ENCODE results near the gene ITGB3.
"Not testable (repeated sequence)": the region's sequence is repeated elsewhere in the genome, so short reads cannot be mapped to it uniquely, and the experiment has no call there.

Gene ITGB3

DNA sequence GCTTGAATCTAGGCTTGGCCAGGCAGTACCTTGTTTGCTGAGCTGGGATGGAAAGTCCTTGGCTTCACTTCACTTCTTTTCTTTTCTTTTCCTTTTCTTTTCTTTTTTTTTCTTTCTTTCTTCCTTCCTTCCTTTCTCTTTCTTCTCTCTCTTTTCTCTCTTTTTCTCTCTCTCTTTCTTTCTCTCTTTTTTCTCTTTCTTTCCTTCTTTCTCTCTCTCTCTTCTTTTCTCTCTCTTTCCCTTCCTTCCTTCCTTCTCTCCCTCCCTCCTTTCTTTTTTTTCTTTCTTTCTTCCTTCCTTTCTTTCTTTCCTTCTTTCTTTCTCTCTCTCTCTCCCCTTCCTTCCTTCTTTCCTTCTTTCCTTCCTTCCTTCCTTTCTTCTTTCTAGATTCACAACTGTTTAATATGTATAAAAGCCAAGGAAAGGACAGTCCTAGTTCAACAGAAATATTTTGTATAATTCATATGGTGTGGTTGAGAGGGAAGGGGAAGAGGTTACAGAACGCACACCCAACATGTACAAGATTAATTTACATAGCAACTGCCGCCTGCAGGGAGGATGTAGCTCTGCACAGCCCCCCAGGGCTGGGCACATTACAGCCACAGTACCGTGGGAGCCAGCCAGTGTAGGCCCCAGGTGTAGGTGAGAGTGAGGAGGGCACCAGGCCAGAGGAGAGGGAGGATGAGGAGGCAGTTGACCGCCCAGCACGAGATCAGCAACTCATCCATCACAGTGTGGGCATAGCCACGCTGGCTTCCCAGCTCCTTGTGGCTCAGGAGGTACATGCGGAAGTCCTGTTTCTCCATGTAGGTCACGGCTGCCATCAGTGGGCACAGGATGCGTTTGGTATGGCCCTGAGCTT, 9.7 kb upstream of the ITGB3 start:
- in situ Hi-C loops (cut with MboI; ENCODE audit: low sequenced_read_pairs), result no loop called here

DNA sequence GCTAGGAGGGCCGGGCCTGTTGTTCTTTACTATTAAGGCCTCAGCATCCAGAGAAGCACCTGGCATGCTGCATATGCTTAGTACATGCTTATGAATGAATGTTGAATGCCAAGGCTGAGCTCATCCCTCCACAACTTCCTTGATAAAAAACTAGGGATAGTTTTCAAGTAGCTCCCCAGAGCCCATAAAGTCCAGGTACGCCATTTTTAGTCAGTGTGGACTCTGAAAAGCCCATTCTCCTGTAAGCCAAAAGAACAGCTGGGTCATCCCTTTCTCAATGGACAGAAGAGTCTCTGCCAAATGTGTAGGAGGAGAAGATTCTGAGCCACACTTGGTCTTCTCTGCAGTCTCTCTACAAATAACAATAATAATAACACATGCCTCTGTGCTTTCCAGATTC, 8.9 kb upstream of the ITGB3 start:
- in situ Hi-C loops (cut with MboI; ENCODE audit: low sequenced_read_pairs), result no loop called here

DNA sequence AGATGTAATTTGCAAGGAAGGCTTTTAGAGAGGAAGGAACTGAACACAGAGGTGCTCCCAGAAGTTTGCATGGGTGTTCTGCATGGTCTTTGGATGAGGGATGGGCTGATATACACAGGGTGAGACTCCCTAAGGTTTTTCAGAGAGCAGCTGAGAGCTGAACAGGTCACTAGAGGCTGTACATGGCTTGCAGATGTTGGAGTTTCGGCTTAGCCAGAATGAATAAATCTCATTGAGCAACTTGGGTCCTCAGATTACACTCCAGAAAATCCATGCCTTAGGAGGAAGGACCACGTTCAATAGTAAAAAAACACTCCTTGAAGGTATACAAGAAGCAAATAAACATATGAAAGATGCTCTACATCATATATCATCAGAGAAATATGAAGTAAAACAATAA, 7.5 kb upstream of the ITGB3 start:
- in situ Hi-C loops (cut with MboI; ENCODE audit: low sequenced_read_pairs), result no loop called here

DNA sequence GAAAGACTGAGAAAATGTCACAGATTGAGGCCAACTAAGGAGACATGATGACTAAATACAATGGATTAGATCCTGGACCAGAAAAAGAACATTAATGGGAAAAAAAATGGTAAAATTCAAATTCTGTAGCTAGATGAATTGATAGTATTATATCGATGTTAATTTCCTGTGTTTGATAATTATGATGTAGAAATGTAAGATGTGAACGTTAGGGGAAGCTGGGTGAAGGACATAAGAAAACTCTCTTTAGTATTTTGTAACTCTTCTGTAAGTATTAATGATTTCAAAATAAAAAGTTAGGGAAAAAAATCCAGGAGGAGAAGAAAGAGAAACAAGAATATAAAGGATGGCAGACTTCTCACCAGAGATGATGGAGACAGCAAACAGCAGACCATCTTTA, 2.8 kb upstream of the ITGB3 start:
- in situ Hi-C loops (cut with MboI; ENCODE audit: low sequenced_read_pairs), result no loop called here

DNA sequence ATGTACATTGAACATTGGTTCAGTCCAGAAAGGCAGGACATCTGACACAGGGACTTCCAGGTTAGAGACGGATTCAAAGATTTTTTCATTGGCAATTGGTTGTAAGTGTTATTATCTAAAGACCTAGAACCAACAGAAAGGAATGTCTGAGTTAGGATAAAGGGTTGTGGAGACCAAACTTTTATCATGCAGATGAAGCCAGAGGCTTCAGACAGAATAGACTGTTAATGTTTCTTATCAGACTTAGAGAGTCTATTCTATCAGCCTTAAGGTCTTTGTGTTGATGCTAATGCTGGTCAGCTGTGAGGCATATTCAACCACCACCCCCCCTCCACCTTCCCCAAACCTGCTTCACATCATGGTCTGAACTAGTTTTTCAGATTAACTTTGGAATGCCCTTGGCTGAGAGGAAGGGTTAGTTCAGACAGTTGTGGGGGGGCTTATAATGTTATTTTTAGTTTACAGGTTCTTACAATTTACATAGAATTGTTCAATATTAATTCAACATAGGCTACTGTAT, 2.1 kb upstream of the ITGB3 start:
- in situ Hi-C loops (cut with MboI; ENCODE audit: low sequenced_read_pairs), result no loop called here

DNA sequence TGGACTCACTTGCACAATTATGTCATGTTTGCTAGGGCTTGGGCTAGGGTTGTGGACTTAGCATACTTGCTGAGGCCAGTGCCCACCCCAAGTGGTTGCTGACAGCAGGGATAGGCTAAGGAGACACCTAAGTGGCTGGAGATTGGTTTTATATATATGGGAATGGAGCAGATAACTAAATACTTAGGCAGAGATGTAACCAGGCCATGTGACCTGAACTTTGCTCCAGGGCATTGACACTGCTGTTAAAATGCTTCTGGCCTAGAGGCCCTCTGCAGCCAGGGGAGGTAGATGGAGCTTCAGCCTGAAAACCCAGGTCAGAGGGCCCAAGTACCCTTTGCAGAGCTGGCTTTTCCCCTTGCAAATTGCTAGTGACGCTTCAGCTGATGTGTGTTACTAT, 1.4 kb upstream of the ITGB3 start:
- in situ Hi-C loops (cut with MboI; ENCODE audit: low sequenced_read_pairs), result no loop called here

DNA sequence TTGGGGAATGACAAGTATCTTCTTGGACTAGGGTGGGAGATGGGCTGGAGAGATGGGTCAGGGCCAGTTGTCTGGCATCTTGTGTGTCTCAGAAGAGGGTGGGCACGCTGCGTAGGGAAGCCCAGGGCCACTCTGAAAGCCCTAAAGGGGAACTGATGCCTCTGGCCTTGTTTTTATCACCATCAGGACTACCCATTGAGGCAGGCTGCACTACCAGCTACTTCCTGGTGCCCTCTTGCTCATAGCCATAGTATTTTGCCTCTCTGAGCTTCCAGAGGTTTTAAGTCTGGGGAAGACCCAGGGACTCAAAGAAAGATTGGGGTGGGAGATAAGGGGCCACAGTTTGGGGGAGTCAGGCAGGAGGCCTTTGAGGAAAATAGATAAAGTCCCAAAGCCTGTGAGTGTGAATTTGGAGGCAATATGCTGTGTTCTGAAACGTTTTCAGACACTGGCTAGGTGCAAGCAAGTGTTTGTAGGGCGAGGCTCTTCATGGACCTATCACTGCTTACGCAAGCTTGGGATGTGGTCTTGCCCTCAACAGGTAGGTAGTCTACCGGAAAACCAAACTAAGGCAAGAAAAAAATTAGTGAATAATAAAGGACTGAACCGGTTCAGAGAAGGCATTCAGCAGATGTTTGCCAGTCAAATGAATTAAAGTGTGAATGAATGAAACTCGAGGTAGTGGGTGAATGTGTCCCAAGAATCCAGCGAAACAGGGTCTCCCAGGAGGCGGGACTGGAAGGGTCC, 688 bp upstream of the ITGB3 start:
- in situ Hi-C loops (cut with MboI; ENCODE audit: low sequenced_read_pairs), result no loop called here

DNA sequence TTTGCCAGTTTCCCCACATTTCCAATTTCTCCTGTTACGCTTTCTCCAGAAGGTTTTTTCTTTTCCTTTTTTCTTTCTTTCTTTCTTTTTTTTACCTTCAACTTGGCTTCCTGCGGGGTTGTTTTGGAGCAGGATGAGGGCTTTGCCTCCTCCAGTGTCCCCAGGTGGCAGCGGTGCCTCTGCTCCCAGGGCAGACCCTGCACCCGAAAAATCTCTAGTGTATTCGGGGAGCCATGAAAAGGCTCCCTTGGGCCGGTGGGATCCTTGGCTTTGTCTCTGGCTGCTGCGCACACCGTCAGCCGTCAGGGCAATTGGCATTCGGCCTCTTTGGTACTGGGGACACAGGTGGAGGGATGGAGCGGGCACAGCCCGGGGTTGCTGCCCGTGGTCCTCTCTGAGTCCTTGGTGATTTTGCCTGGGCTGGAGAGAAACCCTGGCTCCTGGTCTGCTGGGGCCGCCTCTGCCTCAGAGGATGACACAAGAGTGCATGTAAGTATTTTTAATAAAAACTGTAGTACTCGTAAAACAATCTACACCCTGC, 846 bp downstream of the ITGB3 start:
- in situ Hi-C loops (cut with MboI; ENCODE audit: low sequenced_read_pairs), result no loop called here

DNA sequence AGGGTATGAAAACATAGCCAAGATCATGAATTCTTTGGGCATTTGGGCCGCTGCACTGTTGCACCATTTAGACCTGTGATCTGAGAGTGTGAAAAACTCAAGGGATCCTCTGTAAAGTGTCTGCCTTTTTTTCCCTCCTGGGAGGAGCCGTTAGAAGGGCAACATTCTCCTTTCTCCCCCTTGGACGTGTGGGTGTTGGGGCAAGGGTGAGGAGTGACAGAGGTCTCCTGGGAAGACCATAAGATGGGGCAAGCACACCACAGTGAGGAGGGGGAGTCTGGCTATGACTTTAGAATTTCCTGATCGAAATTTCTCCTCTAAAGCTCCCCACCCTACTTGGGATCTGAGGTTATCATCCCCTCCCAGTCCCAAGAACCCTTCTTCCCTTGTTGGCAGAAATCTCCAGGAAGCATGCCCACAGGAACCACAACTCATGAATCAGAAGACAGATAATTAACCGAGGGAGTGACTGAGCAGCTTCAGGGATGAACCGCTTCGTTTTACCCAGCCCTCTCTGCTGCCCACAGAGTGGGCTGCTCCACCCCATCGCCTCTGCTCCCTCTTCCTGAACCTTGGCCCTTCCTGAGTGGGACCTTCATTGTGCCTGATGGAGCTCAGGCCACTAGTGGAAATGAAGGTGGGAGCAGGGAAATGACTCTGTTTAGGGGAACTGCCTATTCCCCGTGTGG, 4.2 kb downstream of the ITGB3 start:
- in situ Hi-C loops (cut with MboI; ENCODE audit: low sequenced_read_pairs), result no loop called here

DNA sequence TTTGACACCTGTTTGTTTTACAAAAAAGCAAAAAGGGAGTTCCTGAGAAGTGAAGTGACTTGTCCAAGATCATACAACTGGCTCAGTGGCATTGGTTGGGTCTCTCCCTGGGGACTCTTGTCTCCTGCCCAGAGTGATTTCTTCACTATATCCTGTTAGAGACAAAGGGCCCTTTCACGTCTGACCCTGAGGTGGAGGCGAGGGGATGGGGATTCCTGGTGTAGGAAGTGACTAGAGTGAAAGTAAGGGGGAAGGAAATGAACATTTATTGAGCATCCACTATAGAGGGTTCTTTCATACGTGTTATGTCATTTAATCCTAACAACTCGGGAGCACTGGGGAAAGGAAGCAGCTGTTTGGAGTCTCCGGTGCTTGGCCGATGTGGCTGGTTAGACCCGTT, 9.0 kb downstream of the ITGB3 start:
- in situ Hi-C loops (cut with MboI; ENCODE audit: low sequenced_read_pairs), result no loop called here

DNA sequence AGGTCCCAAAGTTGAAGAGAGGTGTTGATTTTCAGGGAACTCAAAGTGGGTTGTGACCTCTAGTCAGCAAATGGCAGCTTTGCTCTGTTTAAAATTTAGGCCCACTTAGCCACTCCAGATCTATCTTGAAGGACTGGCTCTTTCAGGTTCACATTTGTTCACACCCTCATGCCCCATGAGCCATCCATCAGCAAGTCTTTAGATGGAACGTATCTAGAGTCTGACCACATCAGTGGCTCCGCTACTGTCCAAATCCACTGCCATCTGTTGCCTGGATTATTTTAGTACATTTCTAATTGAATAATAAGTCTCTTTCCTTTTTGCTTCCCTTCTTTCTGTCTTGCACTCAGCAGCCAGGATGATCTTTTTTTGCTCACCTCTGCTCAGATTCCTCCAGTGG, 10.5 kb downstream of the ITGB3 start:
- in situ Hi-C loops (cut with MboI; ENCODE audit: low sequenced_read_pairs), result no loop called here

DNA sequence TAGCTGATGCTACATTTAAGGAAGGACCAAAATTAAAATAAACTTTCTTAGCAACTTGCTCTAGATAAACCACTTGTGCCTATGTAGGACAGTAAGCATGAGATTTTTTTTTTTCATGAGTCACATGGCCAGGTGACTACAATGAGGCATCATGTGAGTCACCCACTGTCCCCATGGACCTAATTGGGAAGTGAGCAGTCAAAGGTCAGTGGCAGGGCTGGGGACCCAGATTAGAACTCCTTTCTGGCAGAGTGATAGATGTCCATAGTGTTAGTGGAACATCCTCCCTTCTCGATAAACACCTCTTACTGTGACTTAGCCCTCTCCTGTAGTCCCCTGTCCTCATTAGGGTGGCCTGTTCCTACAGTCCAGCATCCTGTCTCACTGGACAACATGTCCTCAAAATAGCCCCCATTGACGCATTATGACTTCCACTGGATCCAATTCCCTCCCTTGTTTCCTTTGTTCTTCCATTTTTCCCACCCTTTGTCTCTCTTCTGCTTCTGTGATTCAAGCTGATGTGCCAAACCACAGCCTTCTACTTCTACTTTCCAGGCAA, 12.4 kb downstream of the ITGB3 start:
- in situ Hi-C loops (cut with MboI; ENCODE audit: low sequenced_read_pairs), result no loop called here

DNA sequence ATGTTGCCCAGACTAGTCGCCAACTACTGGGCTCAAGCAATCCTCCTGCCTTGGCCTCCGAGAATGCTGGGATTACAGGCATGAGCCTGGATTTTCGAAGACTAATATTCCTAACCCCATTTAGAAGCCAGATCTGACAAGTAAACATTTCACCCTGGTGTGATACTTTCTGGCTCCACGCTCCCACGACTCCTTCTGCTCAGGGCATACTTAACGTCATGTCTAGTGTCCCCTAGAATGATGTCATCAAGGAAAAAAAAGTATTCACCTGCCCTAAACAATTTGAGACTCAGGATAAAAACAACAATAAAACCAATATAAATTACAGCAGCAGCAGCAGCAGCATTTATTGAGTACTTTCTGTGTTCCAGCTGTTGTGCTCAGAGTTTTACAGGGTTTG, 13.2 kb downstream of the ITGB3 start:
- in situ Hi-C loops (cut with MboI; ENCODE audit: low sequenced_read_pairs), result no loop called here

DNA sequence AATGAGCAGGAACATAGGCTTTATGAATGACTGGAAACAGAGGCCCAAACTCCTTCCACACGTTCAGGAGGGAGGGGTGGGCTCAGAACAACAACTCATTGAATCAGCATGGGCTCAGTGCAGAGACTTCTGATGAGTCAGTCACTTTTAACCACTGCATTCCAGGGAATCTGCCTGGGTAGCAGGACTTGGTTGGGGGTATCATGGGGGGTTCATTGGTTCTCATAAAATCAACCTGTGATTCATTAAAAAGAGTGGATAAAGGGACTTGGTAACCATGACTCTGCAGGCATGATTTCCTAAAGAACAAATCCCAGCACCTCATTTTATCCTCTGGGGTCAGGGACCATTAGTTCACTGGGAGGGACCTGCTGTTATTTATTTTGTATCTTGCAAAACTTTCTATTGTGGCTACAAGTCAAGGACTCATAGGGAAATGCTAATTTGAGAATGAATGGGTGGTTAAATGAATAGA, 13.8 kb downstream of the ITGB3 start:
- in situ Hi-C loops (cut with MboI; ENCODE audit: low sequenced_read_pairs), result no loop called here

DNA sequence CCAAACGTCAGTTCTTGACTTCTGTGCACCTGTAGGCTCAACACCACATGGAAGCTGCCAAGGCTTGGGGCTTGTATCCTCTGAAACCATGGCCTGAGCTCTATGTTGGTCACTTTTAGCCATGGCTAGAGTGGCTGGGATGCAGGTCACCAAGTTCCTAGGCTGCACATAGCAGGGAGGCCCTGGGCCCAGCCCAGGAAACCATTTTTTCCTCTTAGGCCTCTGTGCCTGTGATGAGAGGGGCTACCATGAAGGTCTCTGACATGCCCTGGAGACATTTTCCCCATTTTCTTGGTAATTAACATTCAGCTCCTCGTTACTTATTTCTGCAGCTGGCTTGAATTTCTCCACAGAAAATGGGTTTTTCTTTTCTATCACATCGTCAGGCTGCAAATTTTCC, 15.3 kb downstream of the ITGB3 start:
- in situ Hi-C loops (cut with MboI; ENCODE audit: low sequenced_read_pairs), result not testable (repeated sequence)

DNA sequence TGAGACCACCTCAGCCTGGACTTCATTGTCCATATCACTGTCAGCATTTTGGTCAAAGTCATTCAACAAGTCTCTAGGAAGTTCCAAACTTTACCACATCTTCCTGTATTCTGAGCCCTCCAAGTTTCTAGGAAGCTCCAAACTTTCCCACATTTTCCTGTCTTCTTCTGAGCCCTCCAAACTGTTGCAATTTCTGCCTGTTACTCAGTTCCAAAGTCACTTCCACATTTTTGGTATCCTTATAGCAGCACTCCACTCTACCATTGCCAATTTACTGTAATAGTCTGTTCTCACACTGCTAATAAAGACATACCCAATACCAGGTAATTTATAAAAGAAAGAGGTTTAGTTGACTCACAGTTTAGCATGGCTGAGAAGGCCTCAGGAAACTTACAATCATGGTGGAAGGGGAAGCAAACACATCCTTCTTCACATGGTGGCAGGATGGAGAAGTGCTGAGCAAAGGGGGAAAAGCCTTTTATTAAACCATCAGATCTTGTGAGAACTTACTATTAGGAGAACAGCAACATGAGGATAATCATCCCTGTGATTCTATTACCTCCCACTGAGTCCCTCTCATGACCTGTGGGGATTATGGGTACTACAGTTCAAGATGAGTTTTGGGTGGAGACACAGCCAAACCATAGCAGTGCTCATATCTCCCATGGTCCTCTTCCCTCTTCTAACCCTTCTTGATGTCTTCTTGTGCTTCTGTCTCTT, 16.1 kb downstream of the ITGB3 start:
- in situ Hi-C loops (cut with MboI; ENCODE audit: low sequenced_read_pairs), result not testable (repeated sequence)

DNA sequence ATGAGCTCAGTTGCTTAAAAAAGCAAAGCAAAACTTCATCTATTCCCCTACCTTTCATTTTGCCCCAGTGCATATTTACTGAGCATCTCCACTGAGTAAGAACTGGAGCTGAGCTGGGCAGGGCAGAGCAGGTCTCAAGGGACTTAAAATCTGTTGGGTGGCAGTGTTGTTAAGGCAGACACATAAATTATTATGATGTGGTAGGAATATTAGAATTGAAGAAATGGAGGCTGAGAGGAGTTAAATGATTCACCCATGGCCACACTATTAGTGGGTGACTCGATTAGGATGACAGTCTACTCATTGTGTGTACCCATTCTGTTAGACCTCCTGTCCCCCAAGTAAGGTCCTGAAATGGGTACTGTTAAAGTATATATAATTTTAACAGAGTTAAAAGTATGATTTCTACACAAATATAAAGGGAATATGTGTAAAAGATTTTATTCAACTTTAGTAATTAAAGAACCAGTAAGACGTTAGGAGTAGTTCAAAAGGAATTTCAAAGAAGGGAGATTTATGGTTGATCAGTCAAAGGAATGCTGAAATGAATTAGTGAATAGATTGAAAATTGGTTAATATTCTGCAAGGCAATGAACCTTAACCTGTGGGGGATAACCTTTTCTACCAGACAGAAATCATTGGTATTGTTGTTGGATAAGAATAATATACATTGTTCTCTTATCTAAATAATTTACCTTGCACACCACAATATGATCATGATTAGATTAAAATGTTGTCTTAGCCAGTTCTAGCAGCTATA, 17.5 kb downstream of the ITGB3 start:
- in situ Hi-C loops (cut with MboI; ENCODE audit: low sequenced_read_pairs), result no loop called here

DNA sequence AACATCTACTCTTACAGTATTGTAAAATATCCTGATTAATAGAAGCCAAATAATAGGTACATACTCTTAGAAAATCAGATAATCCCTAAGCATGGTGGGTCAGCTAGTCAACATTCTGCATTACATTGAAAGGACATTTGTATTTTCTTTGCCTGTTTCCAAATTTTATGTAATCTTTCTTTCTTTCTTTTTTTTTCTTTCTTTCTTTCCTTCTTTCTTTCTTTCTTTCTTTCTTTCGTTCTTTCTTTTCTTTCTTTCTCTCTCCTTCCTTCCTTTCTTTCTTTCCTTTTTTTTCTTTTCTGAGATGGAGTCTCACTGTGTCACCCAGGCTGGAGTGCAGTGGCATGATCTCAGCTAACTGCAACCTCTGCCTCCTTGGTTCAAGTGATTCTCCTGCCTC, 18.9 kb downstream of the ITGB3 start:
- in situ Hi-C loops (cut with MboI; ENCODE audit: low sequenced_read_pairs), result no loop called here

DNA sequence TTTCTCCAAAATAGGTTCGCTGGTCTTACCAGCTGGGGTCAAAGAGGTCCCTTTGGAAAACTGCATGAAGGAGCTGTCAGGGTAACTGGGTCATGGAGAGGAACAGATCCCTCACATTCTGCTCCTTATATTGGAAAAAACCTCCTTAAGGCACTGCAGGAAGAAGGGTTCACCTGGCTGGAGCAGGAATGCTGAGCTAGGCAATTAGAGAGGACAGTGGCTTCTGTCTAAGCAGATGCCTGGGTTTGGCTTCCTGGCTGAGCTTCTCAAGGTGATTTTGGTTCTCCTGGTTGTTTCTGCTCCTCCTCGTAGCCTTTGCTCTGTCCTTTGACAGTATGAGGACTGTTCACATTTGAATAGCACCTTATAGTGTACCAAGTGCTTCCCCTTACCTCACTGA, 19.6 kb downstream of the ITGB3 start:
- in situ Hi-C loops (cut with MboI; ENCODE audit: low sequenced_read_pairs), result no loop called here

Measured in HL-60/S4 treated with phorbol 12-myristate 13-acetate at 8.2 ng/mL for 4 days and 3 days (cell line).